ENCODE measurements around the gene OR1F1.
"Not testable (repeated sequence)": the region's sequence is repeated elsewhere in the genome, so short reads cannot be mapped to it uniquely, and the experiment has no call there.

Gene OR1F1

GRCh38 chr16:3187798-3188674 lies at the start of gene OR1F1:
Gene OR1F1 (plus strand): TSS chr16:3188204.
- peak; percentile 64 to 85 for DNase-seq (ENCODE audit: extremely low read depth in 1 of 2, low read depth in 1 of 2)

DNA sequence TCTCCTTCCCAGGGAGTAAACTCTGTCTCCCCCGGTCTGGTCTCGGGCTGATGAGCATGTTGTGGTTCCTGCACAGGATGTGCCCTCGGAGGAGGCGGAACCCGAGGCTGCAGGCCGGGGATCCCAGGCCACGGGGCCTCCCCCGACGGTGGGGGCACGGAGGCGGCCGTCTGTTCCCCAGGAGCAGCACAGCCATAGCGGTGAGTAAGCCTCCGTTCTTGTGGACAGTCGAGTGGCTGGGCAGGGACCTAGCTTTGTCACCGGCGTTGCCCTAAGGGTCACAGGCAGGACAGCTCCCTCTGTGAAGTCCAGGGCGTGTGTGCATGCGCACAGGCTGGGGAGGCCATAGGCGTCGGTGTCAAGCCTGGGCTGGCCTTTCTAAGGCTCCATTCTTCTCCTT lies 49.7 kb upstream of the OR1F1 start:
- no peak for DNase-seq (ENCODE audit: extremely low read depth in 1 of 2, low read depth in 1 of 2)

DNA sequence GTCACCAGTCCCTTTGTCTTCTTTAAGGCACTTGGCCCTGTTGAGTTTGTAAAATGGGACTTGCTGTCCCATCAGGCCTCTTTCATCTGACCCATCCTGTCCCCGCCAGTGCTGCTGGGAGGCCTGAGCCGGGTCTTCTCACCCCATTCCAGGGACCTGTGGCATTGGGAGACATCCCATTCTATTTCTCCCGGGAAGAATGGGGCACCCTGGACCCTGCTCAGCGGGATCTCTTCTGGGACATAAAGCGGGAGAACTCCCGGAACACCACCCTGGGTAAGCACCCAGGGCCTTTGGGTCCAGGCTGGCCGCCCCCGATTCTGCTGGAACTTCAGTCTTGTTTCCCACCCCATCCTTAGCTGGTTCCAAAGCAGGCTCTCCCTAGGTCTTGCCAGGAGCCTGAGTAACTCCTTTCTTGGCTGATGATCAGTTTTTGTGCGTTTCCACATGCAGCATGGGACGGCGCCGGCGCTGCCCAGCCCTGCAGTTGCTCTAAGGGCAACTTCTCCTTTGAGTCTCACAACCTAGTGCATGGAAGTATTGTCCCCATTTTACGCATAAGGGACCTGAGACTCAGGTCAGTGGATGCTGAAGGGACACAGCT lies 49.1 kb upstream of the OR1F1 start:
- DNase-seq (ENCODE audit: extremely low read depth in 1 of 2, low read depth in 1 of 2) = no peak

DNA sequence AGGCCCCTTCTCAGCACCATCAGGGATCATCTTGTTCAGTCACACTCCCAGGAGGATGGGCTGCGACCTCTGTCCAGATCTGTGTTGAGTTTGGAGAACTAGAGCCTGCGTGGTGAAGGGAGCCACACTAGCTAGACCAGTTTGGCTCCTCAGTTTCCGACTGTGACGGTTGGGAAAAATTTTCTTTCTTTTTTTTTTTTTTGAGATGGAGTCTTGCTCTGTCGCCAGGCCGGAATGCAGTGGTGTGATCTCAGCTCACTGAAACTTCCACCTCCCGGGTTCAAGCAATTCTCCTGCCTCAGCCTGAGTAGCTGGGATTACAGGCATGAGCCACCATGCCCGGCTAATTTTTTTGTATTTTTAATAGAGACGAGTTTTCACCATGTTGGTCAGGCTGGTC lies 48.4 kb upstream of the OR1F1 start:
- not testable (repeated sequence) for DNase-seq (ENCODE audit: extremely low read depth in 1 of 2, low read depth in 1 of 2)

DNA sequence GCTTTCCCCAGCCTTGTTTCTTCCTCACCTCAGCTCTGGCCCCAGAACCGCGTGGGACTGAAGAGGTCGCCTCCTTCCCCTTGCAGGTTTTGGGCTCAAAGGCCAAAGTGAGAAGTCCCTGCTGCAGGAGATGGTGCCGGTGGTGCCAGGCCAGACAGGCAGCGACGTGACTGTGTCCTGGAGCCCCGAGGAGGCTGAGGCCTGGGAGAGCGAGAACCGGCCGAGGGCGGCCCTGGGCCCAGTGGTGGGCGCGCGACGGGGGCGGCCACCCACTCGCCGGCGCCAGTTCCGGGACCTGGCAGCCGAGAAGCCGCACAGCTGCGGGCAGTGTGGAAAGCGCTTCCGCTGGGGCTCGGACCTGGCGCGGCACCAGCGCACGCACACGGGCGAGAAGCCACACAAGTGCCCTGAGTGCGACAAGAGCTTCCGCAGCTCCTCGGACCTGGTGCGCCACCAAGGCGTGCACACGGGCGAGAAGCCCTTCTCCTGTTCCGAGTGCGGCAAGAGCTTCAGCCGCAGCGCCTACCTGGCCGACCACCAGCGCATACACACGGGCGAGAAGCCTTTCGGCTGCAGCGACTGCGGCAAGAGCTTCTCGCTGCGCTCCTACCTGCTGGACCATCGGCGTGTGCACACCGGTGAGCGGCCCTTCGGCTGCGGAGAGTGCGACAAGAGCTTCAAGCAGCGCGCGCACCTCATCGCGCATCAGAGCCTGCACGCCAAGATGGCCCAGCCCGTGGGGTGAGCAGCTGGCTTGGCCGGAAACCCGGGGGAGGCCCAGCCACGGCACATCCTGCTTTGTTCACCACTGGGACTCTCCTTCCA lies 47.2 kb upstream of the OR1F1 start:
- DNase-seq (ENCODE audit: extremely low read depth in 1 of 2, low read depth in 1 of 2) = no peak

DNA sequence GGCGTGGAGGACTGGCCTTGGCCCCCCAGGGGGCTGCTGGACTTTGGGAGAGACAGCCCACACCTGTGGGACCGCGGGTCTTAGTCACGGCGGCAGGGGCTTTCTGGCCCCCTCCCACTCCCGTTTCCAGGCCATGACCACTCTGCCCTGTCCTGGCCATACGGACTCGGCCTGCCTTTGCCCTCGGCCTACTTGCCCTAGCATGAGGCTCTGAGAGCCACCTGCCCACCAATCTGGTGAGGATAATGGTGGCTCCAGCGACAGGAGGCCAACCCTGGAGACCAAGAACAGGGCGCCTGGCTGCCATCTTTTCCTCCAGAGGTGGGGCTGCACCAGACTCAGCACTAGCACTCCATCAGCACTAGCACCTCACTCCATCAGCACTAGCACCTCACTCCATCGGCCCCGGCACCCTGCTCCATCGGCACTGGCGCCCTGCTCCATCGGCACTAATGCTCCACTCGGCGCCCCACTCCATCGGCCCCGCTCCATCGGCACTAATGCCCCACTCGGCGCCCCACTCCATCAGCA lies 46.2 kb upstream of the OR1F1 start:
- no peak for DNase-seq (ENCODE audit: extremely low read depth in 1 of 2, low read depth in 1 of 2)

DNA sequence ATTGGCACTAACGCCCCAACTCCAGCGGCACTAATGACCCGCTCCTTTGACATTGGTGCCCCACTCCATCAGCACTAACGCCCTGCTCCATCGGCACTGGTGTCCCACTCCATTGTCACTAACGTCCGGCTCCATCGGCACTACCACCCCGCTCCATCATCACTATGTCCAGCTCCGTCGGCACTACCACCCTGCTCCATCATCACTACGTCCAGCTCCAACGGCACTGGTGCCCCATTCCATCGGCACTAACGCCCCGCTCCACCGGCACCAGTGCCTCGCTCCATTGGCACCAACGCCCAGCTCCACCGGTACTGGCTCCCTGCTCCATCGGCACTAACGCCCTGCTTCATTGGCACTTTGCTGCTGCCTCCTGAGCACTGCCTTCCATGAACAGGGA lies 45.7 kb upstream of the OR1F1 start:
- no peak for DNase-seq (ENCODE audit: extremely low read depth in 1 of 2, low read depth in 1 of 2)

- no peak for DNase-seq (ENCODE audit: extremely low read depth in 1 of 2, low read depth in 1 of 2)
Observed at GRCh38 chr16:3142770-3143169, 45.2 kb upstream of the OR1F1 start.

GRCh38 chr16:3143189-3143588 lies 44.8 kb upstream of the OR1F1 start:
- no peak for DNase-seq (ENCODE audit: extremely low read depth in 1 of 2, low read depth in 1 of 2)

- DNase-seq (ENCODE audit: extremely low read depth in 1 of 2, low read depth in 1 of 2) = no peak
Observed at GRCh38 chr16:3143598-3144320, 44.2 kb upstream of the OR1F1 start.

DNA sequence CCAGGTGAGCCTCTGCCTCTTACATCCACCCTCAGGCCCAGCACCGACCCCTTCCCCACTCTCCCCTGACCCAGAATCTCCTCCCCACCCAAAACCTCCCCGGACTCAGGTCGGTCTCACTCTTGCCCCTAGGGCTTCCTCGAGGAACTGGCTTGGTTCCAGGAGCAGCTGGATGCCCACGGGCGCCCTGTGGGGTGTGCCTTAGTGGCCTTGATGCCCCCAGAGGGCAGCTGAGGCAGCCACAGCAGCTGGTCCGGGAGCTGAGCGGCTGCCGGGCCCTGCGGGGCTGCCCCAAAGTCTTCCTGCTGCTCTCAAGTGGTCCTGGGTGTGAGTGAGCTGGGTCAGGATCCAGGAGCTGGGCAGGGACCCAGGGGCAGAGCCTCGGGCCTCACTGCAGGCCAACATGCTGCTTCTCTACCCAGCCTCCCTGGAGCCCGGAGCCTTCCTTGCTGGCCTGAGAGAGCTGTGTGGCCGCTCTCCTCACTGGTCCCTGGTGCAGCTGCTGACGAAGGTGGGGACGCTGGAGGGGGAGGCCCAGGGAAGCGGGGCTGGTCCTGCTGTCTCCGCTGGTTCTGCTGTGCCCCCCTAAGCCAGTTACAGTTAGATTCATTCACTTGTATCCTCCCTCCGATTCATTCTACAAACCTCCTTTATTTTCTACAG lies 43.6 kb upstream of the OR1F1 start:
- DNase-seq (ENCODE audit: extremely low read depth in 1 of 2, low read depth in 1 of 2) = no peak

- no peak for DNase-seq (ENCODE audit: extremely low read depth in 1 of 2, low read depth in 1 of 2)
Observed at GRCh38 chr16:3145151-3145550, 42.9 kb upstream of the OR1F1 start.

GRCh38 chr16:3145660-3146059 lies 42.3 kb upstream of the OR1F1 start:
- DNase-seq (ENCODE audit: extremely low read depth in 1 of 2, low read depth in 1 of 2) = no peak

GRCh38 chr16:3147046-3147756 lies 40.8 kb upstream of the OR1F1 start:
- DNase-seq (ENCODE audit: extremely low read depth in 1 of 2, low read depth in 1 of 2) = no peak

- no peak for DNase-seq (ENCODE audit: extremely low read depth in 1 of 2, low read depth in 1 of 2)
Observed at GRCh38 chr16:3147757-3148104, 40.3 kb upstream of the OR1F1 start.

DNA sequence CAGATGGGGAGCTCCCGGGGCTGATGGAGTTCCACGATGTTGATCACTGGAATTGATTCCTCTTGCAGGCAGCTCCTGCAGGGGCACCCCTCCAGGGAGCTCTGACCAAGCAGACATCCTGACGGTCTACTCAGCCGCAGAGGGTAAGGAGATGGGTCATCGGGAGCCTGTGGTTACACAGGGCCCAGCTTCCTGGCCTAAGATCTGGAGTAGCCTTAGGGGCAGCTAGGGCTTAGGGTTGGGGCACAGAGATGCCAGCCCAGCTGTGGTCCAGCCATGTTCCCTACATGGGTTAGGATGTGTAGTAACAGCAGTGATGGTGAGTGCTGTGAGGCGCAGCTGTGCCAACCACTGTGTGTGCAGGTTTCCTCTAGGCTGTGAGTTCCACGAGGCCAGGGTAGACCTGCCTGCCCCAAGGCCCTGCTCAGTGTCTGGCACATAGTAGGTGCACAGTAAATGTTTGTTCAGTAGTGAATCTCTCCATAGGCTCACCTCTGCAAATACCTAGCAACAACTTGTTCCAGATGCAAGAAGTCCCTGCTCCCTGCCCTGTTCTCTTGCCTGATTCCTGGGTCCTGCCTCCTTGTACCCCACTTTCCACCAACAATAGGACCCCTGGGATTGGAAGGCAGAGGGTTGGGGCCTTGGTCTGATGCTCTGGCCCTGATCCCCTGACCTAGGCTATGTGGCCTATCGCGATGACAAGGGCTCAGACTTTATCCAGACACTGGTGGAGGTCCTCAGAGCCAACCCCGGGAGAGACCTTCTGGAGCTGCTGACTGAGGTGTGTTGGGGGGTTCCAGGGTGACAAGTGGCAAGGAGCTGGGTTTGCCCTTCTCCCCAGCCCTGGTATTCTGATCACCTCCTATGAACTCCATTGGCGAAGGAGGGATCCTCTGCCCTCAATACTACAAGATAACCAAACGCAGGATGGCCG lies 39.5 kb upstream of the OR1F1 start:
- DNase-seq (ENCODE audit: extremely low read depth in 1 of 2, low read depth in 1 of 2) = no peak

- no peak for DNase-seq (ENCODE audit: extremely low read depth in 1 of 2, low read depth in 1 of 2)
Observed at GRCh38 chr16:3149193-3149530, 38.8 kb upstream of the OR1F1 start.

- no peak for DNase-seq (ENCODE audit: extremely low read depth in 1 of 2, low read depth in 1 of 2)
Observed at GRCh38 chr16:3149630-3150345, 38.2 kb upstream of the OR1F1 start.
